GM12892 (cell line): Measurements from ENCODE around the gene ZDHHC6.

Source experiments
- POLR2A ChIP-seq: IDR thresholded peaks from 2 replicates; pipeline ENCODE4 v1.6.1; 2011; ENCODE audit warnings: low read depth, low read length, control low read depth
- POLR2AphosphoS5 ChIP-seq: IDR thresholded peaks from 2 replicates; pipeline ENCODE4 v1.6.1; 2011; ENCODE audit warnings: low read depth, low read length, control low read depth
- TAF1 ChIP-seq: IDR thresholded peaks from 2 replicates; pipeline ENCODE4 v1.6.1; 2011; ENCODE audit warnings: low read depth, mild to moderate bottlenecking, control low read depth, low read length, borderline replicate concordance

GRCh38 chr10:112490545-112490944 is 43.8 kb upstream of the ZDHHC6 start:
- TF ChIP-seq POLR2AphosphoS5, result no peak
- TF ChIP-seq TAF1, result no peak
- TF ChIP-seq POLR2A, result no peak
